DMS114 treated with DMSO at 0.1 percent for 48 hours (cell line): ENCODE measurements around the gene MOV10.

ENCODE experiments used
- DNase-seq: peaks from one replicate; lab custom pipeline; 2025; ENCODE audit not compliant: unreplicated experiment; lab: John Stamatoyannopoulos, UW

The MOV10 gene

DNA sequence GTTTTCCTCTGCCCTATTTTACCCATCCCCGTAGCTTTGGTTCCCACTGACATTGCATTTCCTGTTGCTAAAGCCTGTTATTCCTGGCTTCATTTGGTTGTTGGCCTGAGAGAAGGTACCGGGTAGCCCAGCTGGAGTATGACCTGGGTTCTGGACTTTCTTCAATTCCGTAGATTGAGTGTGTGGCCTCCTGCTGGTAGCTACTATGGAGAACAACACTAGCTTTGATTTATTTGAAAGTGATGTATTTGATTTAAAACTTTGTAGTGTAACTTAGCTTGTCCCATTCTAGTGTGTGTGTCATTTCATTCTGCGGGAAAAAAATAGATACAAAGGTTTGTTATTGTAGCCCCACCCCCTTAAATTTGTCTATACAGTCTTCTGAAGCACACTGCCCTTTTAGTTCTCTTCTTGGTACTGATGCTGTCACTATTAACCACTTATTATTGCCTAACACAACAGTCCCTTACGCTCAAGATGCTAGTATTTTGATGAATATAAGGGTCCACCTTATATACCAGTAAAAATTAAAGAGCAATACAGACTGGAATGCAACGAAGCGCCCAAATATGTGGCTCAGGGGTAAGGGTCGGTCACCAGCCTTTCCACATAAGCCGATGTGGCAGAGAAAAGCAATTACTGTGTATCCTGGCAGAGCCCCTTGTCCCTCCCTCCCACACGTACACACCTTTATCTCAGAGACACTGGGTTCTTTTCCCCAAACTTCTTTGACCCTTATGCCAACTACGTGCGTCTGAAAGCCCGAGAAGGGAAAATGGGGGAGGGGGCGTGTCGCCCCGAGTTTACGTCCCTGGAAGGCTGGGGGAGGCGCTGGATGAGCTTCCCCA, 643 bp upstream of the MOV10 start:
- peak; percentile 83 for DNase-seq

DNA sequence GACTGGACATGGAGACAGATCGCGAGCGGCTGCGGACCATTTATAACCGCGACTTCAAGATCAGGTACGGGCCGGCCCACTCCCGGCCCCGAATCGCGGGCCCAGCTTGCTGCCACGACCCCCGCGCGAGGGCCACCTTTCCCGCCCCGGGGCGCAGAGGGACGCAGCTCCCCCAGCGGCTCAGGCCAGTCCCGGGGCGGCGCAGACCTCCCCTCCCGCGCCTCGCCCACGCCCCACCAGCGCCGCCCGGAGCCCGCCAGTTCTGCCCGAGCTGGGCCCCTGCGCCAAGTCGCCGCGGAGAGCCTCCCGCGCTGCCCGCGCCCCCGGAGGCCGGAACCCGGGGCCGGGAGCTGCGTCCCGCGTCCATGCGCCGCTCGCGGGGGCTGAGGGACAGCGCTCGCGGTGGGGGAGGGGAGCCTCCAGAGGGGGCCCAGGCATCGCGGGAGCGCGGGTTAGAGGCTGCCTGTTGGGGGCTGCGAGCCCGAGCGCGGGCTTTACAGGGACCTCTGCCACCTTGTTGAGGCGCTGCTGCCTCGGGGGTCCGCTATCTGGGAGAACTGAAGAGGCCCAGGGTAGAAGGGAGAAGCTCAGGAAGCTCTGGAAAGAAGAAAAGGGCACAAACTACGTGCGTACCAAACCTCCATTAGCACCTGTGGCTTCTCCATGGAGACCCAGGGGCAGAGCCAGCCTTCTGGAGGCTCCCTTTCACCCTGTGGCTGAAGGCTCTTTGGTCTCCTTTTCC, 698 bp downstream of the MOV10 start:
- no peak for DNase-seq

DNA sequence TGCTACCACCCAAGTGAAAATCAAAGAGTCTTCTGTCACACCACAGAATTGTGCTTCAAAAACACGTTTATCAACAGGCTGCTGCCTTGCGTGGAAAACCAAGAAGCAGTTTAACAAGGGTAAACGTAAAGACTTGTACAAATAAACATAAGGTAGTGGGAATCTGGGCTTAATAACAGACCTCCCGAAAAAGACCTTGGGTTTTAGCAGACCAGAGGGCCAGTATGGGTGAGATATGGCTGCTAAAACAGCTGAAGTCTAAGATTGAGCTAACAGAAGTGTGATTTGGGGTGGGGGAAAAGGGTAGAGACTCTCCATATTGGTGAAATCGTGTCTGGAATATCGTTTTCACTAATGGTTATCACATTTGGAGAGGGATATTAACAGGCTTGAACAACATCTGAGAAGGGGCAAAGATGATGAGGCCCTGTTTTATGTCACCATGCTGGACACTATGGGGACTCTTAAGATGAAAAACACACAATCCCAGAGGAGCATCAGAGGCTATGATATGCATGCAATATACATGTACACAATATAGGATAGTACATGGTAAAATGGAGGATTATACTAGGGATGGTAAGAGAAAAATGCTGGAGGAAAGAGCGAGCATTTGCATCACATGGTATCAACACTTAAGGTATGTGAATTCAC, 1.4 kb downstream of the MOV10 start:
- no peak for DNase-seq

DNA sequence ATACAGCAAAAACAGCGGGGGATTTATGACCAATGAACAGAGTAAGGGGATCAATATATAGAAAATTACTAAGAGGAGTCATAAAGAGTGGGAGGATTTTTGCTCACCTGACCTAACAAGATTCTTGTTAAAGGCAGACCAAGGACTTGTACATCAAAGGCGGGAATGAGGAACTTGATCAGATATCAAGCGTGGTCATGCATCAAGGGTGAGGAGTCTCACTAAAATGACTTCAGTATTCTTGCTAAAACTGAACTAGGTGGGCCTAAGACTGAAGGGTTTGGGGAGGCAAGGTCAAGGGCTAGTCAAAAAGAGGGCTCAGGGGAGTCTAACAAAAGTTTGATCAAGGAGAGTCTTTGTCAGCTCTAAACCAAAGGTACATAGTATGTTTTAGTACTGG, 2.1 kb downstream of the MOV10 start:
- no peak for DNase-seq

DNA sequence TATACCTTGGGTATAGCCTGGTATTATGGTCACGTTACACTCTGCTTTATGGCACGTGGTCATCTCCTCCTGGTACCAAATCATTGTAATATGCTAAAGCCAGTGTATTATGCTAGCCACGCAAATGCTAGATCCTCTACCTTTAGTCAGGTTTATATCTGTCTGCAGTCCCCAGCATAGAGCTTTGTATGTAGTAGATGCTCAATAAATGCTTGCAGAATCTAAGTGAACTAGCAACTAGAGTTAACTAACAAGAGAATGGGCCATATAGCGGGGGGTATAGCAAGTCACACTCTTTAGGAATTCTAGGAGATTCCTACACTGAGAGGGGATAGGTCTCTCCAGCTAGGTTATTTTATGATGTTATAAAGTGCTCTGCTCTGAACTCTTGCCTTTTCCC, 3.0 kb downstream of the MOV10 start:
- DNase-seq: no peak

DNA sequence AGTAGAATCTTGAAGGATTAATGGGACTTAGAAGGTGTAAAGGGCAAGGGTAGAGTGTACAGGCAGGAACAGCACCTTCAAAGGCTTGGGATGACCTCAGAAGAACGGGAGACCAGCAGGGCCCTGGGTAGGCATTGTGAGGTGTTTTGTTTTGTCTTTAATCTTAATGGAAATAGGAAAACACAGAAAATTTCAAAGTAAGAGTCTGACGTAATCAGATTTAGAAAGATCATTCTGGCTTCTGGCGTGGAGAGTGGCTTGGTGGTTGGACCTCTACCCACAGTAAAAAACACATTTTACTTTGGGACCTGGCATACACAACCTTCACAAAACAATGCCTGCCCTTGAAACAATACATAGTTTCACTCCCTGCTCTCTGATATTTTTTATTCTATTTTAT, 4.1 kb downstream of the MOV10 start:
- DNase-seq: no peak

DNA sequence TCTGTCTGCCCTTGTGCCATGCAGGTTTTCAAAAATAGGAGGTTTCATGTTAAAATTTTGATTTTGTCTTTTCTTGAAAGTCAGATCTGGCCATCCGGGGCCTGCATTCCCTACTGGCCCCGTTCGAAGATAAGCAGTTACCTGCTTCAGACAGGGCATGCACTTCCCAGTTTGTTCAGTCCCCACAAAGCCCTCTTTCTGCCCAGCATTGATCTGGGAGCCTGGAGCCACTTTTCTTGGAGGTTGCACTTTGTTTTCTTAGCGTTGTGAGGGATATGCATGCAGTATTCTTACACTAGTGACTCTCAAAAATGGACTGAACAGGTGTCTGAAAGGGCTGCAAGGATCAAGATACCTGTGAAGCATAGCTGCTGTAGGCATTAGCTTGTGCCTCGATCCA, 11.5 kb downstream of the MOV10 start:
- no peak for DNase-seq

DNA sequence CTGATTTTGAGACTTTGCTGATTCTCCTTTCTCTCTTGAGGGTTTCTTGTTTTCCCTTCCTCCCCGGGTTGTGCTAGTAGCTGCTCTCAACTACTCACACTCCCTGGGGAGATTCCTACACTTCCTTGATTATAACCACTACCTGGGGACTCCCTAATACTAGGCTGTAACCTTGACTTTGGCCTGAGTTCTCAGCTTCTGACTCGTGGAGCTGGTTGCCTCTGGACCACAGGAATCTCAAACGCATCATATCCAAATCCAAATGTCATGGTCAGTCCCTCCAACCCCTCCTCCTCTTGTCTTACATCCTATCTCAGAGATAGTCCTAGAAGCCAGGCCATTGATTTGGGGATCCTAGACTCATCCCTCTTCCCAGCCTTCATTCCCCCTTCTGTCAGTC, 12.0 kb downstream of the MOV10 start:
- DNase-seq: no peak

DNA sequence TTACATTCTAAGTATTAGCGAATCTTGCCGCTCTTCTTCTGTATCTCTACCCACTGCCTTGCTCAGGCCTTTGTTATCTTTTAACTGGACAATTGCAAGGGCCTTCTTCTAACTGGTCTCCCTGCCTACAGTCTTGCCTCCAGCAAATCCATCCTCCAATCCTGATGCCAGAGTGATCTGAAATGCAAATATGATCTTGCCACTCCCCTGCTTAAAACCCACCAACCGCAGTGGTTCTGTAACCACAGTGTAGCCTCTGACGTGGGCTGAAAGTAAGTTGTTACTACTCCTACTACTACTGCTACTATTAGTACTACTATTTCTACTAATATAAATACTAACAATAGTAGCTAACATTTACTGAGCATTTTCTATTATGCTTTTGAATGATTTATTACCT, 12.4 kb downstream of the MOV10 start:
- no peak for DNase-seq

DNA sequence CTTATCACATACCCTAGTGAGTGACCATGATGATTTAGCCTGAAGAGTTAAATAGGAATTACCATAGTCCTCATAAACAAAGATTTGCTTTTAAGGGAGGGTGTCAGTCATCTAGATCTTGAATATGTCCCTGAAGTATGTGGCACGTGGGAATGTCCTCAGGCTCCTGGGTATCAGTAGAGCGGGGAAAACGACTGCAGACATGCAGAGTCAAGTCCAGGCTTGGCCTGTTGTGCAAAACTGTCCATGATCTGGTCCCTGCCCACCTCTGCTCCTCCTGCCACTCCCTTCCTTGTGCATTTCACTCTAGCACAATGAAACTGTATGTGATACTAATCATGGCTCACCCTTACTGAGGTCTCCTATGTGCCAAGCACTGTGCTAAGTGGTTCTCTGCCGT, 12.9 kb downstream of the MOV10 start:
- no peak for DNase-seq

DNA sequence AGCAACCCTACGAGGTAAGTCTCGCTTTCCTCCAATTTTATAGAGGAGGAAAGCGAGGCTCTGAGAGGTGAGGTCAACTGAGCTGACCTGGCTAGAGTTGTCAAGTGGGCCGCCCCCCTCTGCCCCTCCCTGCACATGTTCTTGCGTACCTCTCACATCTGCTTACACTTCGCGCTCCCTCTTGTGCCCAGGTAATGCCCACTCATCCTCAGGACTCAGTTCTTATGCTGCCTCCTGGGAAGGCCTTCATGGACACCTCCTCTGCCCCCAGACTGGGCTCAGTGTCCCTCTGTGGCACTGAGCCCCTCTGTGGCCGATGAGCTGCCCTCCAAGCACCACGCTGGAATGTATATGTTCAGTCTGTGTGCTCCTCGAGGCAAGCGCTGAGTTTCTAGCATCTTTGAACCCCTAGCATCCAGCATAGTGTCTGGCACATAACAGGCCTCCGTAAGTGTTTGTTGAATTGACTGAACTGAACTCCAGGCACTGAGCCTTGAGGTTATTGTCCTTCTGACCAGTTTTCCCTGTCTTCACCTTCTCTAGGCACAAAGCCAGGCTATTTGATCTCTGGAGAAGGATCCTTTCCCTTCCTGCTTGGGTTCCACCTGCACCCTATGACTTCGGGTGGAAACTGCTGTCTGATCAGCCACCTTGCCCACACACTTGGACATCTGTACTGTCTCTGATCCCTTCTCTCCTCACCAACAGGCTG, 13.5 kb downstream of the MOV10 start:
- DNase-seq: no peak

DNA sequence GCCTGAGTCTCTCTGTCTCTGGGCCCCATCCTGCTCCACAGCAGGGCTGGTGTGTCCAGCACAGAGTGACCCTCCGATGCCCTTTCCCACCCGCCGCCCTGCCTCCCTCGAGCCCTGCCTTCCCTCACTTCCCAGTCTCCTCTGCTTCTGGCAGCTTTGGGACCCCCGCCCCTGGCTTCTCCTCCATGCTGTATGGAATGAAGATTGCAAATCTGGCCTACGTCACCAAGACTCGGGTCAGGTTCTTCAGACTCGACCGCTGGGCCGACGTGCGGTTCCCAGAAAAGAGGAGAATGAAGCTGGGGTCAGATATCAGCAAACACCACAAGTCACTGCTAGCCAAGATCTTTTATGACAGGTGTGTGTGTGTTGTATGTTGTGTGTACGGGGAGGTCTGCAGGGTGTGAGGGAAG, 14.3 kb downstream of the MOV10 start:
- DNase-seq: no peak

DNA sequence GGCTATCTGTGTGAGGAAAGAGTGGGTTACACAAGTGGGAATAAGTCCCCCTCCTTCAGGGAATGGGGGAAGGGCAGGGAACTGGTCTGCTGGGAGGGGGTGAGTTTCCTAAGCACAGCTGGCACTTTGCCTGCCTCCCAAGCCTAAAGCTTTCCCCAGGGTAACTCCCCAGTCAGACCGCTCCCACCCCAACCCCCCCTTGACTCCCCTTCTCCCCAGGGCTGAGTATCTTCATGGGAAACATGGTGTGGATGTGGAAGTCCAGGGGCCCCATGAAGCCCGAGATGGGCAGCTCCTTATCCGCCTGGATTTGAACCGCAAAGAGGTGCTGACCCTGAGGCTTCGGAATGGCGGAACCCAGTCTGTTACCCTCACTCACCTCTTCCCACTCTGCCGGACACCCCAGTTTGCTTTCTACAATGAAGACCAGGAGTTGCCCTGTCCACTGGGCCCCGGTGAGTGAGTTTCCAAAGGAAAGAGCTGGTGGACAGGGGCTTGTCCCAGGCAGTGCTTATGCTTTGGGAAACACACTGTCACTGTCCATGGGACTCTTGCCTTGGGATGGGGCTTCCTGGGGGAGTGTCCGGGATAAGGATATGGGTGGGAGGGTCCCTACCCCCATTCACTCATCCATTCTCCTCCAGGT, 14.9 kb downstream of the MOV10 start:
- DNase-seq: no peak

DNA sequence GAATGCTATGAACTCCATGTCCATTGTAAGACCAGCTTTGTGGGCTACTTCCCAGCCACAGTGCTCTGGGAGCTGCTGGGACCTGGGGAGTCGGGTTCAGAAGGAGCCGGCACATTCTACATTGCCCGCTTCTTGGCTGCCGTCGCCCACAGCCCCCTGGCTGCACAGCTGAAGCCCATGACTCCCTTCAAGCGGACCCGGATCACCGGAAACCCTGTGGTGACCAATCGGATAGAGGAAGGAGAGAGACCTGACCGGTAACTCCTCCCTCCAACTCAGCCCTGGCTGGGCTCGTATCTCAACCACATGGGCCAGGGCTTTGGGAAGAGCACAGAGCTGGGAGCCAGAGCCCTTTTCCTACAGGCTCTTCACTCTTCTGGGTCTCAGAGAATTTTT, 15.4 kb downstream of the MOV10 start:
- DNase-seq: no peak

DNA sequence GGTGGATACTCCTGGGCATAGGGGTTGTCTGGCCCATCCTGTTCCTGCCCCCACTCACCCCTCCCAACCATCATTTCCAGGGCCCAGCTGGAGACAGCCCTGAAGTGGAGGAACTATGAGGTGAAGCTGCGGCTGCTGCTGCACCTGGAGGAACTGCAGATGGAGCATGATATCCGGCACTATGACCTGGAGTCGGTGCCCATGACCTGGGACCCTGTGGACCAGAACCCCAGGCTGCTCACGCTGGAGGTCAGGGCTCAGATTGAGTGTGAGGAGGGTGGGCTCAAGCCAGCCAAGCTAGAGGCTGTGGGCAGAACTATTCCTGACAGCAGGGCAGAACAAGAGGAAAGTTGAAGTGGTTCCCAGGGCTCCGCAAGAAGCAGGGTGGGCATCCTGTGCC, 18.2 kb downstream of the MOV10 start:
- no peak for DNase-seq

DNA sequence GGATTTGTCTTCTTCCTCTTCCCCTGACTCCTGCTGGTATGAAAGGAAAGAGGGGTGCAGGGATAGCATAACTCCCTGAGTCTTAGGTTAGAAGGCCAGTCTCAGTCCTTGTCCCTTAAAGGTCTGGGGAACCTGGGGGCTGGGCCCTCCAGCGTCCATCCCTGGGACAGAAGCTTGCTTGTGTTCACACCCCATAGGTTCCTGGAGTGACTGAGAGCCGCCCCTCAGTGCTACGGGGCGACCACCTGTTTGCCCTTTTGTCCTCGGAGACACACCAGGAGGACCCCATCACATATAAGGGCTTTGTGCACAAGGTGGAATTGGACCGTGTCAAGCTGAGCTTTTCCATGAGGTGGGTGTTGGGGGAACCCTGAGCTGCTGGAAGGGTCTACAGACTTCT, 19.4 kb downstream of the MOV10 start:
- no peak for DNase-seq

DNA sequence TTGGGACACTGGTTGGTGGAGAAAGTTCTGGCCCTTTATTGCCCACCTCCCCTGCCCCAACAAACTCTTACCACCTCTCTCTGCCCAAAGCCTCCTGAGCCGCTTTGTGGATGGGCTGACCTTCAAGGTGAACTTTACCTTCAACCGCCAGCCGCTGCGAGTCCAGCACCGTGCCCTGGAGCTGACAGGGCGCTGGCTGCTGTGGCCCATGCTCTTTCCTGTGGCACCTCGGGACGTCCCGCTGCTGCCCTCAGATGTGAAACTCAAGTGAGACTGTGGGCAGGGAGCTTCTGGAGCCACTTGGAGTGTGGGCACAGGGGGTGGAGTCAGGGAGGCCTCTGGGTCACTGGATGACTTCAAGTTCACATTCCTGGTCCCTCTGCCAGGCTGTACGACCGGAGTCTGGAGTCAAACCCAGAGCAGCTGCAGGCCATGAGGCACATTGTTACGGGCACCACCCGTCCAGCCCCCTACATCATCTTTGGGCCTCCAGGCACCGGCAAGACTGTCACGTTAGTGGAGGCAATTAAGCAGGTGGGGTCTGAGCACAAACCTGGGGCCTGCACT, 20.0 kb downstream of the MOV10 start:
- no peak for DNase-seq

DNA sequence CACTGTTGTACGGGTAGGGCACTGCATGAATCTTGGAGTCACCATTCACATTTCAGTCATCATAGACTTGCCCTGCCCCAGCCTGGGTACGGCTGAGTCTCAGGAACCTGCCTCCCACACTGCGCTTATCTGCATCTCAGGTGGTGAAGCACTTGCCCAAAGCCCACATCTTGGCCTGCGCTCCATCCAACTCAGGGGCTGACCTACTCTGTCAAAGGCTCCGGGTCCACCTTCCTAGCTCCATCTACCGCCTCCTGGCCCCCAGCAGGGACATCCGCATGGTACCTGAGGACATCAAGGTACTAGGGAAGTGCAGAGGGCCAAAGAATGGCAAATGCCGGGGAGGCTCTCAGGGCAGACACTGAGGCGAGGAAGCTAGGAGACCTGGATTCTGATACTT, 20.8 kb downstream of the MOV10 start:
- DNase-seq: no peak

DNA sequence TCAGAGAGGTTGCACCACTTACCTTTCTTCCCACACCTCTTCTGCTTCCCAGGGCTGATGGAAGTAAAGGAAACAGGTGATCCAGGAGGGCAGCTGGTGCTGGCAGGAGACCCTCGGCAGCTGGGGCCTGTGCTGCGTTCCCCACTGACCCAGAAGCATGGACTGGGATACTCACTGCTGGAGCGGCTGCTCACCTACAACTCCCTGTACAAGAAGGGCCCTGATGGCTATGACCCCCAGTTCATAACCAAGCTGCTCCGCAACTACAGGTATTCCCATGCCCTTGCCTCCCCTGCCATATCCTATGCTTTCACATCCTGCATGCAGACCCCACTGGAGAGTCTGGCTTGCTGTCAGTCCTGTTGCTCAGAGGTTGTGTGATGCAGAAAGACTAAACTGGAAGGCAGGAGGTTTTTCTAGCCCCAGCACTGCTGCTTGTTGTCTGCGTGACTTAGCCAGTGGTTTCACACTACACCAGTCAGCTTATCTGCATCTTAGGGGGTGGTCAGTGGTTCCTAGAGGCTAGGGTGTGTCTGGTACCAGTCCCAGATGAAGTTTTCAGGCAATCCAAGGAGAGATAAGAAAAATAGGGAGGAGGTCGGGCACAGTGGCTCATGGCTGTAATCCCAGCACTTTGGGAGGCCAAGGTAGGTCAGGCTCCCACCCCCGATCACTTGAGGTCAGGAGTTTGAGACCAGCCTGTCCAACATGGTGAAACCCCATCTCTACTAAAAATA, 22.3 kb downstream of the MOV10 start:
- DNase-seq: no peak

DNA sequence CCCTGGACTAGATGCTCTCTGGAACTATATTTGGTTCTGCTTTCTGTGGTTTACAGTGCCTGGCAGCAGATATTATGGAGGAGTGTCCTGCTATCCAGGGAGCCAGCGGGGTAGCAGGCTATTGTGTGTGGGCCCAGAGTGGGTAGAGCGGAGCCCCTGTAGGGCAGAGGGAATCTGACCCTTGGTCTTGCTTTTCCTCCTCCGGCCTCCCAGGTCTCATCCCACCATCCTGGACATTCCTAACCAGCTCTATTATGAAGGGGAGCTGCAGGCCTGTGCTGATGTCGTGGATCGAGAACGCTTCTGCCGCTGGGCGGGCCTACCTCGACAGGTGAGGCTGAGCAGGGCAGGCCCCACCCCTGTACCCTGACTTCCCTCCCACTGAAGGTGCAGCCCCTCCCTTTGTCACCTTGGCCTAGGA, 23.3 kb downstream of the MOV10 start:
- DNase-seq: no peak
